HG03025 (cell line): Measurements from ENCODE around the gene KTN1.

Experiments
- ATAC-seq: cut with Tn5 transposase; IDR thresholded peaks from one replicate; pipeline ENCODE4 v1.9.1; 2021; ENCODE audit warnings: mild to moderate bottlenecking, moderate library complexity; ENCODE audit not compliant: unreplicated experiment, low FRiP score

The KTN1 gene

GRCh38 chr14:55579724-55580469, at the start of gene KTN1:
KTN1 (plus strand) TSS chr14:55580207; CDS start chr14:55612049, 31,842 bp downstream.
- peak; percentile 81 for ATAC-seq

GRCh38 chr14:55530464-55530863, 49.5 kb upstream of the KTN1 start:
- no peak for ATAC-seq

- no peak for ATAC-seq
Measured at GRCh38 chr14:55532645-55533344, 47.2 kb upstream of the KTN1 start.

- ATAC-seq: no peak
Measured at GRCh38 chr14:55533960-55534359, 46.0 kb upstream of the KTN1 start.

DNA sequence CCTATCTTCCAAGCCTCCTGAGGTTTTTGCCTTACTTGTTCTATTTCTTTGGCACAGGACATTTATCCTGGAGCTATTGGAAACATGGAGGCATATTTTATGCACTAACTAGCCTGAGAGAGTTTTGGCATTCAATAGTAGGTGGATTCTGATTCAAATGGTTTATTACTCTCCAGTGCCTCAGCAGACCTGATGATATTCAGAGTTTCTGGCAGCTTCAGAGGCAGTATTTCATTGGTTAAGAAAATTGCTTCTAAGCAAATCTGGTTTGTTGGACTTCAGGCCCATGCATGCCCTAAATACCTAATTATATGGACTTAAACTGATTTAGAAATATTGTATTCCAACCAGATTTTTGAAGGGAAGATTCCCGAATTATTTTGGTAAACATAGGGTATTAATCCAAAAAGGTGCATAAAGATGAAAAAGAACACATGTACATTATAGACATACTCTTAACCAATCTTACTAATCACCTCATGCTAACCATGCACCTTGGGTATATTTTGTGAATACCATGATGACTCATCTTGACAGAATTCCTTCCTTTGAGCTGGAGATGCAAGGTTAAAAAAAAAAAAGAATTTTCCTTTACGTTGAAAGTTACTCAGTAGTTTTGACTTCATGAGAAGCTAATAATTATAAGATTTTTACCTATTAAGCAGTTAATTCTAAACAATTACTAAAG, 44.3 kb upstream of the KTN1 start:
- no peak for ATAC-seq

- no peak for ATAC-seq
Measured at GRCh38 chr14:55536204-55536708, 43.8 kb upstream of the KTN1 start.

DNA sequence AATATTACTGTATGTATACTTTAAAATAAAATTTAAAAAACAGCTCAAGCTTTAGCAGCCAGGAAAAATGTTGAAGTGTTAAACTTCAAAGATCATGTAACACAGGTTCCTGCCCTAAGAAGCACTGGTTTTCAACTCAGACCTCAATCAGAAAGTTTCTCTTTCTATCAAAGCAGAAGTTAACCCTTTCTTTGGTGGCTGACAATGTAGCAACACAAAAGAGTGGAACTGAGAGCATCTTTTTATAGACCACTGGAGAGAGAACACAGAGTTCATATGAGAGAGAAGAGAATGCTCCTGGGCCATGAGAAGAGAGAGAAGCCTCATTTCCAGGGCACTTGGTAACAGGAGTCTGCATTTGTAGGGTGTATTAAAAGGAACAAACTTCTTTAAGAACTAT, 42.2 kb upstream of the KTN1 start:
- ATAC-seq: no peak

- ATAC-seq: no peak
Measured at GRCh38 chr14:55539975-55540374, 40.0 kb upstream of the KTN1 start.

GRCh38 chr14:55540847-55541773, 38.9 kb upstream of the KTN1 start:
- no peak for ATAC-seq

- ATAC-seq: no peak
Measured at GRCh38 chr14:55545779-55546178, 34.2 kb upstream of the KTN1 start.

DNA sequence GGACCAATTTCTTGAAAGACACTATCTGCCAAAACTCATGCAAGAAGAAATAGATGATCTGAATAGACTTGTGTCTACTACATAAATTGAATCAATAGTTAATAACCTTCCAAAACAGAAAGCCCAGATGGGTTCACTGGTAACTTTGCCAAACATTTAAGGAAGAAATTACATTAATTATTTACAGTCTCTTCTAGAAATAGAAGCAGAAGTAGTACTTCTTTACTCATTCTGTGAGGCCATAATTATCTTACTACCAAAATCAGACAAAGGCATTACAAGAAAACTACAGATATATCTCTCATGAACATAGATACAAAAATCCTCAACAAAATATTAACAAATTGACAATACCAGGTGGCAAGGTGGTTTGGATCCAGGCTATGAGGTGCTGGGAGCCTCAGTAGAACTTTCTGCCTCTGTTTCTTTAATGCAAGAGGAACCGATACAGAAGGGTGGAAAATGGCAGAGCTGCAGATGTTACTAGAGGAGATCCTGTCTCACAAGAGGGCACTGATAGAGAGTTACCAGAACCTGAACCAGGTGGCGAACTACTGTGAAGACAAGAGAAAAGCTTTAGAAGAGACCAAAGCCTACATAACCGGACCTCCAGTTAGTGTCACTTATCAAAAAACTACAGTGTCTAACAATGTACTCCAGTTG, 33.7 kb upstream of the KTN1 start:
- ATAC-seq: peak; percentile 86

DNA sequence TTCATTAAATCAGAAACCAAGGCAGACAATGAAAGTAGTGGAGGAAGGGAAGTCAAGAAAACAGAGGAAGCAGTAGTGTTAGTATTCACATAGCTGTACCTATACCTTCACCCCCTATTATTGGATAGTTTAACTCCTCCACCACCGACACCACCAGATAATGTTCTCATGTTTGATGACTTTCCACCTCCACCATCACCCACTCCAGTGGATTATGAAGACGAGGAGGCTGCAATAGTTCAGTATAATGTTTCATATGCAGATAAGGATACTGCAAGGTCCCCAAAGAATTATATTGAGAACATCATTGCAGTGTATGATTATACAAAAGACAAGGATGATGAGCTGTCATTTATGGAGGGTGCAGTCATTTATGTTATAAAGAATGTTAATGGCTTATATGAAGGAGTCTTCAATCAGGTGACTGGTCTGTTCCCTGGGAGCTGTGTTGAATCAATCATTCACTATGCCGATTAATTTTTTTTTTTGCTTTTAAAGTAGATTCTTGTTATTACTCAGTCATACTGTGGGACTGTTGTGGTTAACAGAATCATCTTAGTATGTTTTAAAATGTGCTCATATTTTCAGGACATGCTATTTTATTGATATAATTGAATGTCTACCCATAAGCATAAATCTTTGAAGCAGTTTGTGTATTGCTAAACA, 32.2 kb upstream of the KTN1 start:
- no peak for ATAC-seq

DNA sequence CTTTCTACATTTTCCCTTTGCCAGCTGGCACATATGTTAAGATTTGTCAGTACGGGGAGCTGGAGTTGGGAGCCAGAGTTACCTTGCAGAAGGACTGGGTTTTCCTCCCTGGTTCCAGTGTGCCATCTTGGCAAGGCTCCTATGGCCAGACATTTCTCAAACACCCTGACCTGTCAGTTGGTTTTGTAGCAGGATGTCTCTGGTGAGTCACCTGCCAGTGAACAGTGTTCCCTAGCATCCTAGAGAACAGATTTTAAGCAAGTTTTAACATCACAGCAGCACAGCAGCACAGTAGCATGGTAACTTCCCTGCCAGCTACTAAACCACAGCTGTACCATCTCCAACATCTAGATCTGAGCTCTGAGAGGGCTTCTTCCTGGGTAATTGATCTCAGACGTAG, 26.2 kb upstream of the KTN1 start:
- ATAC-seq: no peak

GRCh38 chr14:55556929-55557623, 22.9 kb upstream of the KTN1 start:
- ATAC-seq: no peak

DNA sequence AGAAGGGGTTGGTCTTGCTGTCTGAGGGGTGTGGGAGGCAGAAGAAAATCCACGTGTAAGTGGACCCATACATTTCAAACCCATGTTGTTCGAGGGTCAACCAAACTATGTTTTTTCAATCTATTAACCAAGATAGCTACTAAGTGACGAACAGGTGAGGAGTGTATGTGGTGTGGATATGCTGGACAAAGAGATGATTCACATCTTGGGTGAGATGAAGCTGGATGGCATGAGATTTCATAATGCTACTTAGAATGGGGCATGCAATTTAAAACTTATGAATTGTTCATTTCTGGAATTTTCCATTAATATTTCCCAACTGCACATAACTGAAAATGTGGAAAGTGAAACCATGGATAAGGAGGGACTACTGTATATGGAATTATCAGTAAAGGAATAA, 17.9 kb upstream of the KTN1 start:
- no peak for ATAC-seq

DNA sequence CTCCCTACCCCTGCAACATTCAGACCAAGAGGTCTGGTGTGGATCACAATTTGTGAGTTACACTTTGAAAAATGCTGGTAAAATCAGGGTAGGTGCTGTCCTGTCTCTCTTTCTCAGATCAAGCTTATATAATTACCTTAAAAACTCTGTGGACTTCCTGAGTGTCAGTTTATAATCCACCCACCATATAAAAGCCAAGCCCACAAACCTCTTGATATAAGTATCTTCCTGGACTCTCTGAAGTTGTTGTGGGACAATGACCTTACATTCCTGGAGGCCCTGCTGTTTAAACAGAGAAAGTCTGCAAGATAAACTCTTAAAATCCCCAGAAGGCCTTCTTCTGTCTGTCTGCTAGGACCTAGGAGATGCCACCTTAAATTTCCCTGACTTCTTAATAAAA, 11.4 kb upstream of the KTN1 start:
- no peak for ATAC-seq

- peak; percentile 64 for ATAC-seq
Measured at GRCh38 chr14:55571125-55571889, 8.7 kb upstream of the KTN1 start.

GRCh38 chr14:55572578-55572977, 7.4 kb upstream of the KTN1 start:
- no peak for ATAC-seq
